Immature natural killer cell (primary cell): ENCODE data around the gene DIAPH2. TPM values are rescaled to one million over a fixed set of nuclear protein-coding genes. Genes with fewer than 3 reads are reported as not detected.

Experiments
- DNase-seq, 3 donors: peaks; one replicate each; pipeline ENCODE4 v3.0.0; 2022; ENCODE audit warnings: mixed read lengths in 1 of 3
- H3K27ac Mint-ChIP-seq, 6 donors: one replicate each; pipeline ENCODE4 v1.8.0; 2020; ENCODE audit warnings: mixed read lengths in 6 of 6, mild to moderate bottlenecking in 5 of 6, inconsistent platforms in 4 of 6, moderate library complexity in 3 of 6
- H3K27me3 Mint-ChIP-seq, 3 donors: one replicate each; pipeline ENCODE4 v1.8.0; 2020 to 2021; ENCODE audit warnings: low read depth in 3 of 3, mild to moderate bottlenecking in 3 of 3, mixed read lengths in 3 of 3, moderate library complexity in 3 of 3, inconsistent platforms in 1 of 3
- H3K36me3 Mint-ChIP-seq, 3 donors: one replicate each; pipeline ENCODE4 v1.8.0; 2020; ENCODE audit warnings: mixed read lengths in 3 of 3, inconsistent platforms in 2 of 3, mild to moderate bottlenecking in 2 of 3
- H3K4me1 Mint-ChIP-seq, 2 donors: one replicate each; pipeline ENCODE4 v1.8.0; 2020; ENCODE audit warnings: inconsistent platforms in 2 of 2, mild to moderate bottlenecking in 2 of 2, mixed read lengths in 2 of 2, moderate library complexity in 1 of 2
- H3K4me3 Mint-ChIP-seq, 5 donors: one replicate each; pipeline ENCODE4 v1.8.0; 2020; ENCODE audit warnings: mild to moderate bottlenecking in 5 of 5, mixed read lengths in 5 of 5, inconsistent platforms in 3 of 5, moderate library complexity in 3 of 5
- H3K9me3 Mint-ChIP-seq, 6 donors: one replicate each; pipeline ENCODE4 v1.8.0; 2020; ENCODE audit warnings: mild to moderate bottlenecking in 6 of 6, mixed read lengths in 6 of 6, inconsistent platforms in 4 of 6, moderate library complexity in 3 of 6
- polyA plus RNA-seq, 3 donors: library from polyadenylated mRNA; unstranded; fragments of 300-500 nt; fragmentation: Illumina TruSeq; gene quantifications; one replicate each; pipeline ENCODE4 v1.2.3, GENCODE V29; 2021

The DIAPH2 gene
- polyA plus RNA-seq, 3 donors from 2014 or later, result 5.5 to 10.9 (median 9.6) TPM

GRCh38 chrX:97602465-97603258, 918.0 kb downstream of the DIAPH2 start:
- Mint-ChIP-seq H3K36me3 (peaks cover 0 to 3% (median 0%) of the 10 kb centered on the region in 3 donors), H3K4me1 (peaks cover 13 to 17% of the 10 kb centered on the region in 2 donors), H3K27ac (no peak overlapping the region), H3K9me3 (no peaks in the 10 kb centered on the region), H3K4me3 (no peak overlapping the region), H3K27me3 (peaks cover 2 to 3% (median 2%) of the 10 kb centered on the region in 3 donors)
- DNase-seq, result no peak

DNA sequence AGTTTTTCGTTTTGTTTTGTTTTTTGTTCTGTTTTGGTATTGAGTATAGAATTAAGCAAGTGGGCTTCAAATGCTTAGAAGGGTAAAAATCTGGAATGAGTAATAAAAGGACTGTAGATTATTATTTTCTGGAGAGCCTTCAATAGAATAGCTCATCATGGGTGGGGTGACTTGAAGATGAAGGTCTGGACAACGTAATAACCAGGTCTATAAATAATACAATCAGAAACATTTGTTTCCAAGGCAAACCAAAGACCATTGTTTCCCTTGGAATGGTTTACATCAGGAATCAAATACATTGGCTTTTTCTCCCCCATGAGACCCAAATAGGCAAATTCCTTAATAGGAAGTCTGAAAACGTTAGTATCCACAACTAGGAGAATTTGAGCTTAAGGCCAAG, 920.6 kb downstream of the DIAPH2 start:
- peaks cover 2 to 3% (median 3%) of the 10 kb centered on the region in 3 donors for H3K27me3 Mint-ChIP-seq
- no peak overlapping the region for H3K4me3 Mint-ChIP-seq
- no peak overlapping the region for H3K27ac Mint-ChIP-seq
- peaks cover 0 to 3% (median 0%) of the 10 kb centered on the region in 3 donors for H3K36me3 Mint-ChIP-seq
- no peaks in the 10 kb centered on the region for H3K9me3 Mint-ChIP-seq
- H3K4me1 Mint-ChIP-seq, result no peaks in the 10 kb centered on the region
- no peak for DNase-seq

DNA sequence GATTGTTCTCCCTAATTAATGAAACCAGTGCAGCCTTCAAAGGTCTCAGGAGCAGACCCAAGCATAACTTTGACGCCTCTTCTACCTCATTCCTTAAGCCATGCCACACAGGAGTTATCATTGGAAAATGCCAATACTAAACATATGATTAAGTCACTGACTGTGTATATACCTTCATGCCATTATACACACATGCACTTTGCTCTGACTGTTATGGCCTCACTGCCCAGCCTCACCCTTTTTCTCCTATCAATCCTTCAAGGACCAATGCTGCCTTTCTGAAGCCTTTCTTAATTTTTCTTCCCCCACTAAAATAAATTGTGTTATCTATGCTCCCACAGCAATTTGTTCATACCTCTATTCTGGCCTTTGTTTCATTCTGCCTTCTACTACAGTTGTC, 924.7 kb downstream of the DIAPH2 start:
- Mint-ChIP-seq H3K36me3 (no peaks in the 10 kb centered on the region), H3K27ac (no peak overlapping the region), H3K9me3 (no peaks in the 10 kb centered on the region), H3K4me1 (no peaks in the 10 kb centered on the region), H3K4me3 (no peak overlapping the region), H3K27me3 (peaks cover 1 to 3% (median 3%) of the 10 kb centered on the region in 3 donors)
- no peak for DNase-seq

- Mint-ChIP-seq H3K4me3 (no peak overlapping the region), H3K27ac (no peak overlapping the region), H3K27me3 (peaks cover 1 to 3% (median 2%) of the 10 kb centered on the region in 3 donors), H3K4me1 (no peaks in the 10 kb centered on the region), H3K36me3 (no peaks in the 10 kb centered on the region), H3K9me3 (no peaks in the 10 kb centered on the region)
- DNase-seq, result no peak
Measured at GRCh38 chrX:97609938-97610337, 925.3 kb downstream of the DIAPH2 start.

DNA sequence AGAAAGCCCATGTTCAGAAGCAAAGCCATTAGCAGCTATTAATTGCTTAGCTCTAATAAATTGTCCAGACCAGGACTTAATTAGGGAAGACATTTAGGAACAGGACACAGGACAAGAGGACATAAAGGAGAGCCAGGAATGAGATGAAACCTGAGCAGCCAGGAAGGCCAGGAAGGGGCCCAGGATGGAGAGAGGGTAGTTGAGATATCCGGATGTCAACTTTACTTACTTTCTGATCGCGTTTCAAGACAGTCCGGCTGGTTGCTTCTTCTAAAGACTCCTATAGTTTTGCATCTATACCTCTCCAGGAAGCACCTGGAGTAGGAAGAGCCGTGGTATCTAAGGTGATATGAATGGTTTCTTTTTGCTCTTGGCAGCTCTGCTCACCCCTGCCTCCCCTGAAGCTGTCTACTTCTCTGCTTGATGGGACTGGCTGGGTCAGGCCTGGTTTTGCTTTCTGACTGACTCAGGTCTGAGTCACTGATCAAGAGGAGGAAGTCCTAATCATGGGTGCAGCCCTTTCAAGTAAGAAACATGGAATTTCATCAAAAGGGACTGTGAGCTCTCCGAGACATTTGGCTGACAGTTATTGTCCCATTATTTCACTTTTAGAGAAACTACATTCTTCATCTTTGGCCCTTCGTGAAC, 932.4 kb downstream of the DIAPH2 start:
- peaks cover 0 to 3% (median 0%) of the 10 kb centered on the region in 3 donors for H3K27me3 Mint-ChIP-seq
- no peak overlapping the region for H3K27ac Mint-ChIP-seq
- no peak overlapping the region for H3K4me3 Mint-ChIP-seq
- H3K4me1 Mint-ChIP-seq, result no peaks in the 10 kb centered on the region
- H3K9me3 Mint-ChIP-seq, result no peaks in the 10 kb centered on the region
- no peaks in the 10 kb centered on the region for H3K36me3 Mint-ChIP-seq
- no peak for DNase-seq

DNA sequence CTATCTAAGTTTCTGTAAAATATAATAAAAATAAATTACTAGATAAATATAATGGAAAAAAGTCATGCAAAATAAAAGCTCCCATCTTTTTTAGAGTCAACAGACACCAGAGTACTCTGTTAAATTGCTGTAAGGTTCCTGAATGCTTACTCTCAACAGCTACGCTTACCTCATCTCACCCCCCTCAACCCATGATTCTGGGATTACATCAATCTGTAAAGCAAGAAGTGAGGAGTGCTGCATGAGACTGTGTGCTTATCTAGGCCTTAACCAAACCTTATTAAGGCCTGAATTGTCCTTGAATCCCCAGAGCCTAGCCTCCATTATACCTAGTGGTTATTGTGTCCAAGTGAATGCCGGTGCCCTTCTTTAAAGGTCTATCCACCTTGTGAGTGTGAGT, 934.9 kb downstream of the DIAPH2 start:
- no peak for DNase-seq
- Mint-ChIP-seq H3K4me1 (no peaks in the 10 kb centered on the region), H3K27ac (no peak overlapping the region), H3K27me3 (peaks cover 0 to 3% (median 0%) of the 10 kb centered on the region in 3 donors), H3K4me3 (no peak overlapping the region), H3K36me3 (no peaks in the 10 kb centered on the region), H3K9me3 (no peaks in the 10 kb centered on the region)

GRCh38 chrX:97622111-97622510, 937.5 kb downstream of the DIAPH2 start:
- Mint-ChIP-seq H3K4me1 (no peaks in the 10 kb centered on the region), H3K9me3 (no peaks in the 10 kb centered on the region), H3K27me3 (peaks cover 0 to 2% (median 0%) of the 10 kb centered on the region in 3 donors), H3K36me3 (no peaks in the 10 kb centered on the region), H3K27ac (no peak overlapping the region), H3K4me3 (no peak overlapping the region)
- no peak for DNase-seq

GRCh38 chrX:97628326-97628725, 943.7 kb downstream of the DIAPH2 start:
- H3K9me3 Mint-ChIP-seq, result no peaks in the 10 kb centered on the region

GRCh38 chrX:97628807-97629596, 944.4 kb downstream of the DIAPH2 start:
- Mint-ChIP-seq H3K9me3 (no peaks in the 10 kb centered on the region), H3K27ac (no peak overlapping the region), H3K4me3 (no peak overlapping the region), H3K4me1 (no peaks in the 10 kb centered on the region), H3K36me3 (no peaks in the 10 kb centered on the region), H3K27me3 (peaks cover 0 to 4% (median 3%) of the 10 kb centered on the region in 3 donors)
- no peak for DNase-seq

More at GRCh38 chrX:97628326-97628725, 943.7 kb downstream of the DIAPH2 start:
- Mint-ChIP-seq H3K4me3 (no peak overlapping the region), H3K36me3 (no peaks in the 10 kb centered on the region), H3K4me1 (no peaks in the 10 kb centered on the region), H3K27ac (no peak overlapping the region), H3K27me3 (peaks cover 0 to 4% (median 3%) of the 10 kb centered on the region in 3 donors)
- DNase-seq, result no peak

DNA sequence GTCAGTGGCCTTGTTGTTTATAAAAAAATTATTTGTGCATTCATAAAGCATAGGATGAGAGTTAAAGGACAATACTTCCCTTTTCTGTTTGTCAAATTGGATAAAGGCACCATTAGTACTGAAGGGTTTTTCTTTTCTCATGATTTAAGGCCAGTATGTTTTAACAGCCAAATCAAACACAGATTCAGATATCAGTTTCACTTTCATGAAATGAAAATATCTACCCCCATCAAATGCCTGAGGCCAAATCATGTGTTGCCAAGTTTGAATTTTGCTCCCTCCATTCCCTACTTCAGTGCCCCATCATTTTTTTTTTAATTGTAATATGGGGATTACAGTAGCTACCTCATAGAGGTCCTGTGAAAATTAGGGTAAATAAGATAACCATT, 944.9 kb downstream of the DIAPH2 start:
- Mint-ChIP-seq H3K36me3 (no peaks in the 10 kb centered on the region), H3K27me3 (peaks cover 0 to 4% (median 3%) of the 10 kb centered on the region in 3 donors), H3K4me1 (no peaks in the 10 kb centered on the region), H3K4me3 (no peak overlapping the region), H3K27ac (no peak overlapping the region), H3K9me3 (no peaks in the 10 kb centered on the region)
- DNase-seq, result no peak

GRCh38 chrX:97633798-97634197, 949.2 kb downstream of the DIAPH2 start:
- no peaks in the 10 kb centered on the region for H3K36me3 Mint-ChIP-seq
- H3K4me1 Mint-ChIP-seq, result no peaks in the 10 kb centered on the region
- peaks cover 0 to 2% (median 0%) of the 10 kb centered on the region in 3 donors for H3K27me3 Mint-ChIP-seq
- H3K27ac Mint-ChIP-seq, result no peak overlapping the region
- no peak overlapping the region for H3K4me3 Mint-ChIP-seq
- no peaks in the 10 kb centered on the region for H3K9me3 Mint-ChIP-seq
- DNase-seq, result no peak

GRCh38 chrX:97636473-97637140, 952.0 kb downstream of the DIAPH2 start:
- Mint-ChIP-seq H3K4me3 (no peak overlapping the region), H3K4me1 (peaks cover 5 to 6% of the 10 kb centered on the region in 2 donors), H3K27me3 (peaks cover 0 to 2% (median 0%) of the 10 kb centered on the region in 3 donors), H3K9me3 (no peaks in the 10 kb centered on the region), H3K36me3 (no peaks in the 10 kb centered on the region), H3K27ac (no peak overlapping the region)
- no peak for DNase-seq

DNA sequence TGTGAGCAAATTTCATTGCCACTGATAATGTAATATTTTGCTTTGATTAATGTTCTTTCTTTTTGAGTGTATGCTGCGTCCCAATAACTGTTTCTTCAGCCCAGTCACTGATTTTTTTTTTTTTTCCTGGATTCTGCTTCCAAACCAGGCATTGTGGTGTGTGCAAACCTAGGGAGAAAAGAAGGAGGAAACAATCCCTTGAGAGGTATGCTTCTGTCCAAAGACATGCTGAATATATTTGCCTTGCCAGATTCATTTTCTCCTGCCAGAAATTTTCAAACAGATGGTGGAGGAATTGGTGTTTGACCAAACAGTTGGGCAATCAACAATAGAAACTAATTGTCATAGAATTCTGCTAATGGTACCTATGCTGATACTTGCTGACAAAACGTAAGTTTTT, 952.6 kb downstream of the DIAPH2 start:
- peaks cover 0 to 2% (median 0%) of the 10 kb centered on the region in 3 donors for H3K27me3 Mint-ChIP-seq
- no peaks in the 10 kb centered on the region for H3K9me3 Mint-ChIP-seq
- peaks cover 5 to 6% of the 10 kb centered on the region in 2 donors for H3K4me1 Mint-ChIP-seq
- DNase-seq, result no peak
- H3K27ac Mint-ChIP-seq, result no peak overlapping the region
- no peaks in the 10 kb centered on the region for H3K36me3 Mint-ChIP-seq
- no peak overlapping the region for H3K4me3 Mint-ChIP-seq
